HepG2 (cell line): ENCODE data around the gene SCNM1. TPM values are rescaled to one million over a fixed set of nuclear protein-coding genes. Genes with fewer than 3 reads are reported as not detected.

Experiments
- ATAC-seq: fragments of 200-7000 bp; cut with Tn5 transposase; 3 replicates; pipeline ENCODE4 v1.9.1; 2020; ENCODE audit warnings: mild to moderate bottlenecking, moderate library complexity
- BruUV-seq: library from RNA; stranded (reverse); fragments of 400-500 nt; replicated peaks from 2 replicates; lab custom pipeline; 2021; lab: Mats Ljungman, UMichigan
- CTCF ChIA-PET: fragments of 300-600 bp; formaldehyde crosslinking; extraction: SDS; loops from one replicate; lab custom pipeline; 2021; ENCODE audit warnings: low total read pairs, inconsistent platforms, low intra/inter-chr PET ratio; lab: Yijun Ruan, JAX
- POLR2A ChIA-PET: fragments of 350-600 bp; sonication (Branson Sonifier 250); formaldehyde crosslinking; loops from one replicate; lab custom pipeline; 2020; ENCODE audit warnings: antibody characterized with exemption, inconsistent platforms; lab: Yijun Ruan, JAX
- DNase-seq: peaks from one replicate; pipeline ENCODE4 v3.0.0-alpha.2; 2015; ENCODE audit warnings: low spot score
- FAIRE-seq: peaks from 3 replicates; lab custom pipeline; 2011; peaks lifted over from hg19 to GRCh38; lab: Jason Lieb, UNC
- H2AFZ ChIP-seq: one replicate; pipeline ENCODE4 v1.6.1; 2011; ENCODE audit warnings: low read length, inconsistent platforms
- H3K27ac ChIP-seq: fragments of 300-600 bp; 3 replicates; pipeline ENCODE4 v1.8.0; 2011; ENCODE audit warnings: mixed run types, mild to moderate bottlenecking, mixed read lengths, low read length, inconsistent platforms; ENCODE audit not compliant: insufficient read depth; ENCODE audit errors: extremely low read length
- H3K27me3 ChIP-seq, 2 experiments: fragments of 200-600 bp in 1 of 2; 2 replicates in 1 of 2; 3 replicates in 1 of 2; pipeline versions ENCODE4 v1.6.0 to v1.8.0; 2011; ENCODE audit warnings: low read length in 2 of 2, mild to moderate bottlenecking in 2 of 2, moderate library complexity in 2 of 2, inconsistent platforms in 1 of 2; ENCODE audit not compliant: insufficient read depth in 2 of 2, control insufficient read depth in 1 of 2
- H3K36me3 ChIP-seq, 2 experiments: fragments of 200-600 bp in 1 of 2; replicated peaks in 1 of 2; 2 replicates in 1 of 2; 3 replicates in 1 of 2; pipeline versions ENCODE4 v1.5.1 to v1.8.0; 2011; ENCODE audit warnings: low read length in 2 of 2, inconsistent platforms in 1 of 2; ENCODE audit not compliant: insufficient read depth in 2 of 2, control insufficient read depth in 1 of 2
- H3K4me1 ChIP-seq: 2 replicates; pipeline ENCODE4 v1.5.1; 2012; ENCODE audit warnings: low read length, inconsistent platforms; ENCODE audit not compliant: insufficient read depth
- H3K4me2 ChIP-seq: 2 replicates; pipeline ENCODE4 v1.6.0; 2011; ENCODE audit warnings: low read depth, low read length, inconsistent platforms
- H3K4me3 ChIP-seq, 3 experiments: fragments of 200-600 bp in 1 of 3; sonication (generic), shearing (Covaris generic) in 1 of 3; replicated peaks in 1 of 3; 2 replicates each; pipeline ENCODE4 v1.5.1; 2011 to 2016; ENCODE audit warnings: low read length in 3 of 3, inconsistent platforms in 2 of 3, low read depth in 2 of 3, mild to moderate bottlenecking in 2 of 3, control low read depth in 1 of 3, mixed read lengths in 1 of 3; ENCODE audit not compliant: insufficient read depth in 1 of 3
- H3K79me2 ChIP-seq: one replicate; pipeline ENCODE4 v1.6.1; 2011; ENCODE audit warnings: low read length, inconsistent platforms; ENCODE audit not compliant: insufficient read depth
- H3K9ac ChIP-seq: 2 replicates; pipeline ENCODE4 v1.6.0; 2011; ENCODE audit warnings: mild to moderate bottlenecking, low read depth, low read length, inconsistent platforms; ENCODE audit not compliant: insufficient read depth
- H3K9me3 ChIP-seq: 2 replicates; pipeline ENCODE4 v1.5.1; 2012; ENCODE audit warnings: mild to moderate bottlenecking, low read length
- H4K20me1 ChIP-seq: 2 replicates; pipeline ENCODE4 v1.6.0; 2011; ENCODE audit warnings: inconsistent platforms, mild to moderate bottlenecking, low read length, moderate library complexity; ENCODE audit not compliant: insufficient read depth
- HNRNPLL ChIP-seq: fragments of 200-400 bp; formaldehyde crosslinking; IDR thresholded peaks from 2 replicates; pipeline ENCODE4 v1.6.1; 2017; ENCODE audit warnings: mild to moderate bottlenecking, low read depth, low read length; ENCODE audit not compliant: poor library complexity, severe bottlenecking
- KLF11 ChIP-seq: IDR thresholded peaks from 2 replicates; pipeline ENCODE4 v1.6.1; 2016; ENCODE audit warnings: missing compliant biosample characterization
- MAFG ChIP-seq: sonication (generic); formaldehyde crosslinking; IDR thresholded peaks from 2 replicates; pipeline ENCODE4 v1.5.1; 2020; ENCODE audit warnings: mild to moderate bottlenecking, missing genetic modification reagents
- NCOA2 ChIP-seq: sonication (generic); formaldehyde crosslinking; IDR thresholded peaks from 2 replicates; pipeline ENCODE4 v1.8.0; 2022; ENCODE audit warnings: inconsistent platforms
- YEATS2 ChIP-seq: sonication (generic); formaldehyde crosslinking; IDR thresholded peaks from 2 replicates; pipeline ENCODE4 v1.4.0; 2020; ENCODE audit warnings: missing genetic modification reagents, borderline replicate concordance
- ZNF207 ChIP-seq: fragments of 450-650 bp; IDR thresholded peaks from 2 replicates; pipeline ENCODE4 v1.6.1; 2016; ENCODE audit warnings: antibody characterized with exemption, borderline replicate concordance
- ZNF264 ChIP-seq: sonication (generic); formaldehyde crosslinking; IDR thresholded peaks from 2 replicates; pipeline ENCODE4 v1.4.0; 2020; ENCODE audit warnings: missing genetic modification reagents
- ZNF512 ChIP-seq: sonication (generic); formaldehyde crosslinking; IDR thresholded peaks from 2 replicates; pipeline ENCODE4 v1.4.0; 2020; ENCODE audit warnings: mild to moderate bottlenecking, missing genetic modification reagents
- ZNF710 ChIP-seq: sonication (generic); formaldehyde crosslinking; IDR thresholded peaks from 2 replicates; pipeline ENCODE4 v1.5.0; 2020; ENCODE audit warnings: mild to moderate bottlenecking, missing genetic modification reagents, borderline replicate concordance
- ZNF841 ChIP-seq: sonication (generic); formaldehyde crosslinking; IDR thresholded peaks from 2 replicates; pipeline ENCODE4 v1.8.1; 2023; ENCODE audit warnings: missing genetic modification reagents, borderline replicate concordance
- ZSCAN29 ChIP-seq: sonication (generic); formaldehyde crosslinking; conservative IDR thresholded peaks from 2 replicates; pipeline ENCODE4 v1.4.0; 2020; ENCODE audit warnings: mild to moderate bottlenecking, missing genetic modification reagents
- WGBS: methylation state at CpG from one replicate; pipeline ENCODE4 v1.1.6; 2017; ENCODE audit warnings: low lambda C conversion rate; 5-methylcytosine and 5-hydroxymethylcytosine counted together
- in situ Hi-C: cut with HindIII; loops from 2 replicates; pipeline ENCODE4 v1.10.0; 2017; ENCODE audit warnings: low pct_unique_long_range_greater_than_20kb; ENCODE audit not compliant: extremely low pct_ligation_motif_present
- intact Hi-C: fragments of 100-400 bp; cut with micrococcal nuclease; formaldehyde crosslinking; loops from one replicate; pipeline ENCODE4 v1.10.0; 2022; ENCODE audit not compliant: unreplicated experiment
- polyA plus RNA-seq, 8 experiments: library from polyadenylated mRNA; depleted of rRNA in 3 of 8; stranded (reverse) in 7 of 8; unstranded in 1 of 8; fragments of >200 nt; fragmentation: Illumina TruSeq in 4 of 8; extraction: Trizol in 4 of 8; gene quantifications; 2 replicates each; pipeline versions ENCODE4 v1.2.1 to v1.2.3, GENCODE V29; 2011 to 2016; ENCODE audit warnings: low read depth in 4 of 8, missing spikeins in 1 of 8, mixed read lengths in 1 of 8; ENCODE audit not compliant: insufficient read depth in 1 of 8
- total RNA-seq, 5 experiments: library from RNA; depleted of rRNA; stranded (reverse); fragments of >200 nt; fragmentation: Illumina TruSeq; extraction: Trizol; gene quantifications; 2 replicates each; pipeline ENCODE4 v1.2.3, GENCODE V29; 2016; ENCODE audit warnings: low read depth in 1 of 5
- TF ChIP-seq, protein P1 (sequence below): sonication (generic); formaldehyde crosslinking; IDR thresholded peaks from 2 replicates; pipeline ENCODE4 v1.5.0; 2020; ENCODE audit warnings: mild to moderate bottlenecking, low read depth, missing genetic modification reagents, borderline replicate concordance
- TF ChIP-seq, protein P2 (sequence below): sonication (generic); formaldehyde crosslinking; IDR thresholded peaks from 2 replicates; pipeline ENCODE4 v1.8.1; 2022; ENCODE audit warnings: mild to moderate bottlenecking, missing genetic modification reagents
- TF ChIP-seq, protein P3 (sequence below): sonication (generic); formaldehyde crosslinking; IDR thresholded peaks from 2 replicates; pipeline ENCODE4 v1.8.0; 2022; ENCODE audit warnings: missing genetic modification reagents, mild to moderate bottlenecking, moderate library complexity, borderline replicate concordance

SCNM1 gene
- total and polyA plus RNA-seq, 2 of the 13 experiments (the other 11 are each of a cell fraction or from before 2014, with no cell fraction given), result 16.3 to 31.5 TPM

DNA sequence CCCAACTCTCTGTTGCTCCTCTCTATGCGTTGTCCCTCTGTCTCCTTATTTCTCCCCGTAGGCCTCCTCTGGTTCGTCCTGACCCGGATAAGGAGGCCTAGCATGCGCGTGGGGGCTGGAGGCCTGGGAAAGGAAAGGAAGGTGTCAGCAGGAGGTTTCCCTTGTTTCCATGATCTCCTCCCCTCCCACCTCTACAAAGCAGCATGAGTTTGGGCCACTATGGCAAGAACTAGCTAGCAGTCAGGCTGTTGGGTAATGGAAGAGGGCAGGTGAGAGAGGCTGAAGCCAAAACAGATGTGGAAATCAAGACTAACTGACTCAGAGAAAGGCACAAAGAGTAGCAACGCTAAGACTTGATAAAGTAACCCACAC is 18.8 kb upstream of the SCNM1 start (continued):
- TF ChIP-seq ZNF512 (CRISPR knock-in tag) (0 out of 2 replicates have a peak, but pooled peaks have one; percentile 24), ZNF207 (no peak), YEATS2 (peak; percentile 6; the same call in 1 of the 2 replicates)
- TF ChIP-seq, protein P1, sequence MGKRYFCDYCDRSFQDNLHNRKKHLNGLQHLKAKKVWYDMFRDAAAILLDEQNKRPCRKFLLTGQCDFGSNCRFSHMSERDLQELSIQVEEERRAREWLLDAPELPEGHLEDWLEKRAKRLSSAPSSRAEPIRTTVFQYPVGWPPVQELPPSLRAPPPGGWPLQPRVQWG (CRISPR knock-in tag), result no peak

GRCh38 chr1:151147665-151148064 is 18.3 kb upstream of the SCNM1 start:
- peak; percentile 87 for FAIRE-seq
- intact Hi-C loops, result loop anchor here (5.0 kb wide), 1 partner anchor 135 kb away; no protein-coding TSS in a partner anchor
- no peaks in the 10 kb centered on the region for H3K9me3 ChIP-seq
- DNase-seq, result peak; percentile 64
- H3K4me1 ChIP-seq, result peaks cover 33% of the 10 kb centered on the region
- no TSS peak for BruUV-seq
- H2AFZ ChIP-seq, result peak overlapping the region; percentile 46
- H3K79me2 ChIP-seq, result no peaks in the 10 kb centered on the region
- WGBS, result 5% methylated on average over 2 of the region's 2 CpGs
- peak; percentile 19 for ATAC-seq
- peak overlapping the region; percentile 95 for H3K4me2 ChIP-seq
- in situ Hi-C loops, result no loop called here
- peak overlapping the region; percentile 56; the same call in 1 of the 2 replicates for H3K9ac ChIP-seq
- peak overlapping the region; percentile 68 to 77 (median 73) for H3K4me3 ChIP-seq
- CTCF ChIA-PET, result no interaction called here
- H3K36me3 ChIP-seq, result no peaks in the 10 kb centered on the region
- no peaks in the 10 kb centered on the region for H3K27me3 ChIP-seq
- peak overlapping the region; percentile 55 for H3K27ac ChIP-seq
- no peaks in the 10 kb centered on the region for H4K20me1 ChIP-seq
- POLR2A ChIA-PET, result interaction anchor here (0.5 kb wide), 1 partner anchor 109 kb away, joined by 3 read pairs; no protein-coding TSS in a partner anchor
- no peak for TF ChIP-seq ZNF841 (CRISPR knock-in tag)
- TF ChIP-seq, protein P2, sequence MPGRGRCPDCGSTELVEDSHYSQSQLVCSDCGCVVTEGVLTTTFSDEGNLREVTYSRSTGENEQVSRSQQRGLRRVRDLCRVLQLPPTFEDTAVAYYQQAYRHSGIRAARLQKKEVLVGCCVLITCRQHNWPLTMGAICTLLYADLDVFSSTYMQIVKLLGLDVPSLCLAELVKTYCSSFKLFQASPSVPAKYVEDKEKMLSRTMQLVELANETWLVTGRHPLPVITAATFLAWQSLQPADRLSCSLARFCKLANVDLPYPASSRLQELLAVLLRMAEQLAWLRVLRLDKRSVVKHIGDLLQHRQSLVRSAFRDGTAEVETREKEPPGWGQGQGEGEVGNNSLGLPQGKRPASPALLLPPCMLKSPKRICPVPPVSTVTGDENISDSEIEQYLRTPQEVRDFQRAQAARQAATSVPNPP (CRISPR knock-in tag), result no peak
- TF ChIP-seq, protein P3, sequence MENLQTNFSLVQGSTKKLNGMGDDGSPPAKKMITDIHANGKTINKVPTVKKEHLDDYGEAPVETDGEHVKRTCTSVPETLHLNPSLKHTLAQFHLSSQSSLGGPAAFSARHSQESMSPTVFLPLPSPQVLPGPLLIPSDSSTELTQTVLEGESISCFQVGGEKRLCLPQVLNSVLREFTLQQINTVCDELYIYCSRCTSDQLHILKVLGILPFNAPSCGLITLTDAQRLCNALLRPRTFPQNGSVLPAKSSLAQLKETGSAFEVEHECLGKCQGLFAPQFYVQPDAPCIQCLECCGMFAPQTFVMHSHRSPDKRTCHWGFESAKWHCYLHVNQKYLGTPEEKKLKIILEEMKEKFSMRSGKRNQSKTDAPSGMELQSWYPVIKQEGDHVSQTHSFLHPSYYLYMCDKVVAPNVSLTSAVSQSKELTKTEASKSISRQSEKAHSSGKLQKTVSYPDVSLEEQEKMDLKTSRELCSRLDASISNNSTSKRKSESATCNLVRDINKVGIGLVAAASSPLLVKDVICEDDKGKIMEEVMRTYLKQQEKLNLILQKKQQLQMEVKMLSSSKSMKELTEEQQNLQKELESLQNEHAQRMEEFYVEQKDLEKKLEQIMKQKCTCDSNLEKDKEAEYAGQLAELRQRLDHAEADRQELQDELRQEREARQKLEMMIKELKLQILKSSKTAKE, result no peak
- no peak for TF ChIP-seq KLF11 (CRISPR knock-in tag)
- TF ChIP-seq ZNF710, result no peak
- TF ChIP-seq ZNF264 (CRISPR knock-in tag), result no peak
- no peak for TF ChIP-seq HNRNPLL
- no peak for TF ChIP-seq MAFG (CRISPR knock-in tag)
- TF ChIP-seq ZSCAN29 (CRISPR knock-in tag), result no peak
- no peak; the same call in 1 of the 2 replicates for TF ChIP-seq NCOA2 (CRISPR knock-in tag)
